Stimulated activated effector memory CD8-positive, alpha-beta T cell treated with anti-CD3 and anti-CD28 coated beads, Interleukin-12 subunit alpha, Interleukin-12 subunit beta, amount 100 ng/mL, for 72 hours (primary cell): ENCODE results near the gene NOTUM.
A peak's percentile ranks its signal among the peaks of the same experiment; 100 is the strongest.
"Not testable (repeated sequence)": the region's sequence is repeated elsewhere in the genome, so short reads cannot be mapped to it uniquely, and the experiment has no call there.

ENCODE experiments used
- ATAC-seq: fragments of 150-1000 bp; cut with Tn5 transposase; 2 replicates; pipeline ENCODE4 v1.10.0; 2021
- DNase-seq, 2 donors: peaks; one replicate each; pipeline ENCODE4 v3.0.0; 2021 to 2022; ENCODE audit warnings: low spot score in 2 of 2
- H3K27ac Mint-ChIP-seq: one replicate; pipeline ENCODE4 v1.8.0; 2022; ENCODE audit warnings: mild to moderate bottlenecking, mixed read lengths
- H3K36me3 Mint-ChIP-seq: one replicate; pipeline ENCODE4 v1.8.0; 2022; ENCODE audit warnings: mild to moderate bottlenecking, mixed read lengths
- H3K4me1 Mint-ChIP-seq: one replicate; pipeline ENCODE4 v1.8.0; 2022; ENCODE audit warnings: mixed read lengths
- H3K4me3 Mint-ChIP-seq: one replicate; pipeline ENCODE4 v1.8.0; 2022; ENCODE audit warnings: mild to moderate bottlenecking, mixed read lengths
- H3K9me3 Mint-ChIP-seq: one replicate; pipeline ENCODE4 v1.8.0; 2022; ENCODE audit warnings: mixed read lengths

Gene NOTUM

DNA sequence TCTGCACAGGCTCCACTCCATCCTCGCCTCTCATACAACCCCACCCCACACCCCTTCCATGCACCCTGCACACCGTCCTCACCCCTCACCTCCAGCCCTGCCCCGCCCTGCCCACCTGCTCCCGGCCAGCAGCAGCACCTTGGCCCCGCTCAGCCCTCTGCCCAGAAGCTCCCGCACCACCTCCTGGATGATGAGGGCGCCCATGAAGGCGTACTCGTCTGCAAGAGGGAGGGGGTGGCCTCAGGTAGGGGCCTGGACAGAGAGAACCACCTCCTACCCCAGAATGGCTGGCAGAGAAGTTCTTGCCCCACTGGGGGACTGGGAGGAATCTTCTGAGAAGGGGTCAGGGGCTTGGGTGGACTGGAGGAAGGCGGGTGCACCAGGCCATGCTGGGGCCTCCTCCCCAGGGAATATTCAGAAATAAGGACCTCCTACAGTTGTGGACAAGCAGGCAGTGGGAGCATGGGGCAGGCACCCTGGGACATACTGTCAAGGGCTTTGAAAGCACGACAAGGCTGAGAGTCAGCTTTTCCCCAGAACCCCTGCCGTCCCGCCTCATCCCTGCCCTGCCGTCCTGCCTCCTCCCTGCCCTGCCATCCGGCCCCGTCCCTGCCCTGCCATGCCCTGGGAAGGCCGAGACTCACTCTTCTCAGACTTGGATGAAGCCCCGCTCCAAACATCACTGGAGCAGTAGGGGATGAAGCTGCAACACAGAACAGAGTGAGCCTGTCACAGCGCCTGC is 3.1 kb downstream of the NOTUM start:
- peak overlapping the region; percentile 55 for H3K4me3 Mint-ChIP-seq
- no peak for ATAC-seq

DNA sequence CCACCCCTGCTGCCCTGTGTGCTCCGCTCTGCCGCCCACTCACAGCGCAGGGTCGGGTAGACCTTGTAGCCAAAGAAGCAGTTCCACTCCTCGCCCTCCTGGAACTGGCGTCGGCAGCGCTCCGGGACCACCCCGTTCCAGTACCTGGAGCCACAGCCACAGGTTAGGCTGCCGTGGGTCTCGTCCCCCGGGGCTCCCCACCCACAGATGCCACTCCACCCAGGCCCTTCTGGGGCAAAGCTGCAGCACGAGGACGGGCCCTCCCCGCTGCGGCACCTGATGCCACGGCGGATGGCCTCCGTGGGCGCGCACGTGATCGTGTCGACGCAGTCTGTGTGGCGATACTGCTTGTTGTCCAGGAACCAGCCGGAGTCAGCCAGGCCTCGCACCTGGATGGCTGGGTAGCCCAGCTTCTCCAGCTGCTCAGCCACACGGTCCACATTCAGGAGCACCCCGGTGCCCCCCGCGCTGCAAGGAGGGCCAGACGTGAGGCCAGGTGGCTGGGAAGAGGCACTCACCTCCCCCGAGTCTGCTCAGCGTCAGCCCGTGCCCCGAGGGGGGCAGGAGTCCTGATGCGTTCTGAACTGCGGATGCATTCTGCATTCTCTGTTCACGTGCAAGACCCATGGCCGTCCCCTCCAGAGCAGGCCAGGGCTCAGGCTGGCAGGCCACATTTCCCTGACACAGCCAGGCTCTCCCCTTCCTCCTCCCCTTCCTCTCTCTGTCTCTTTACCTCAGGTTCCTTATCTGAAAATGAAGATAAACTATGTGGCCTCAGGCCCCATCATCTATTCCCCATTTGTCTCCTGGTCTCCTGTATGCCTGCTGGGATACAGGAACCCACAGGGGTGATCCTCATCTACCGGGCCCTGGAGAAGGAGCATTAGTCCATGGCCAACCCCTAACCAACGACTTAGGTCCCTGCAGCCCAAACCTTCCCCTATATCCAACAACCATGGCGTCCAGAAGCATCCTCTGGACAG is 4.1 kb downstream of the NOTUM start:
- Mint-ChIP-seq H3K9me3 (no peaks in the 10 kb centered on the region), H3K27ac (no peak overlapping the region), H3K36me3 (no peaks in the 10 kb centered on the region), H3K4me3 (no peak overlapping the region), H3K4me1 (no peaks in the 10 kb centered on the region)
- no peak for DNase-seq
- ATAC-seq: no peak

More for the DNA sequence above, 3.1 kb downstream of the NOTUM start:
- no peak for DNase-seq
- Mint-ChIP-seq H3K36me3 (peaks cover 1% of the 10 kb centered on the region), H3K27ac (no peak overlapping the region), H3K9me3 (no peaks in the 10 kb centered on the region), H3K4me1 (no peaks in the 10 kb centered on the region)

DNA sequence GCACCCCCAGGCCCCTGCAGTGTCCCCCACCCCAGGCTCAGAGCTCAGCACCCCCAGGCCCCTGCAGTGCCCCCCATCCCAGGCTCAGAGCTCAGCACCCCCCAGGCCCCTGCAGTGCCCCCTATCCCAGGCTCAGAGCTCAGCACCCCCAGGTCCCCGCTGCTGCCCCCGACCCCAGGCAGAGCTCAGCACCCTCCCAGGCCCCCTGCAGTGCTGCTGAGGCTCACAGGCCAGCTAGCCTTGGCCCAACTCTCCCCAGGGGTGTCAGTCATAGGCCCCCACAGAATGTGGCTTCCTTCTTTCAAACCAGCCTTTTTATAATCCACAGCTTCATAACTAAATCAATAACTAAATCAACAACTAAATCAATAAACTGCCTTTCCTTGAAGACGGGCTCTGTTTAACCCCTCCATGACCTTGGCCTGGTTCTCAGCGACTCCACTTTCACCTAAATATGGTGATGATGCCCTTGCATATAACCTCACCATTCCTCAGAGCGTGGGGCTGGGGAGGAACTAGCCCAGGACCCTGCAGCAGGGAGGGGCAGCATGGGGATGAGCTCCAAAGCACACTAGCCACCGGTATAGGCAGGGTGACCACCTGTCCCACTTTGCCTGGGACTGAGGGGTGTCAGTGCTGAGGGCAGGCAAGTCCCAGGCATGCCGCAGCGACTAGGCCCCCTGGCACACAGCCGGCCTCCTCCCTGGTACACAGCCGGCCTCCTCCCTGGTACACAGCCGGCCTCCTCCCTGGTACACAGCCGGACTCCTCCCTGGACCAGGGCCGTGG is 5.0 kb downstream of the NOTUM start:
- Mint-ChIP-seq H3K27ac (peak overlapping the region; percentile 34), H3K36me3 (no peaks in the 10 kb centered on the region), H3K9me3 (no peaks in the 10 kb centered on the region), H3K4me1 (no peaks in the 10 kb centered on the region), H3K4me3 (no peak overlapping the region)
- DNase-seq (no peak), ATAC-seq (no peak)

DNA sequence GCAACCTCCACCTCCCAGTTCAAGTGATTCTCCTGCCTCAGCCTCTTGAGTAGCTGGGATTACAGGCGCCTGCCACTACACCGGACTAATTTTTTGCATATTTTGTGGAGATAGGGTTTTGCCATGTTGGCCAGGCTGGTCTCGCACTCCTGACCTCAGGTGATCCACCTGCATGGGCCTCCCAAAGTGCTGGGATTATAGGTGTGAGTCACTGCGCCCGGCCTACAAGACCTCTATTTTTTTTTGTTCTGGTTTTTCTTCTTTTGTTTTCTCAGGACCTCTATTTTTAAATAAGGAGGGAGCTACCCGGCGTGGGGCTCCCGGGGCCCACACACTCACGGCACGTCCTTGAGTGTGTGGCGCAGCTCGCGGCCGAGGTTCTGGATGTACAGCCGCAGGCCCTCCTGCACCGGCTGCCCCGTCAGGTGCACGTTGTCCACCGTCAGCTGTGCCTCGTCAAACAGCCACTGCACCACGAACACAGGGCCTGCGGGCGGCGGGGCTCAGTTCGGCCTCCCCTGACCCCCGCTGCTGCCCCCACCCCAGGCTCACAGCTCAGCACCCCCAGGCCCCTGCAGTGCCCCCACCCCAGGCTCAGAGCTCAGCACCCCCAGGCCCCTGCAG is 5.8 kb downstream of the NOTUM start:
- no peaks in the 10 kb centered on the region for H3K36me3 Mint-ChIP-seq
- no peak overlapping the region for H3K4me3 Mint-ChIP-seq
- H3K27ac Mint-ChIP-seq: no peak overlapping the region
- DNase-seq: no peak
- H3K4me1 Mint-ChIP-seq: no peaks in the 10 kb centered on the region
- H3K9me3 Mint-ChIP-seq: no peaks in the 10 kb centered on the region
- ATAC-seq: no peak

DNA sequence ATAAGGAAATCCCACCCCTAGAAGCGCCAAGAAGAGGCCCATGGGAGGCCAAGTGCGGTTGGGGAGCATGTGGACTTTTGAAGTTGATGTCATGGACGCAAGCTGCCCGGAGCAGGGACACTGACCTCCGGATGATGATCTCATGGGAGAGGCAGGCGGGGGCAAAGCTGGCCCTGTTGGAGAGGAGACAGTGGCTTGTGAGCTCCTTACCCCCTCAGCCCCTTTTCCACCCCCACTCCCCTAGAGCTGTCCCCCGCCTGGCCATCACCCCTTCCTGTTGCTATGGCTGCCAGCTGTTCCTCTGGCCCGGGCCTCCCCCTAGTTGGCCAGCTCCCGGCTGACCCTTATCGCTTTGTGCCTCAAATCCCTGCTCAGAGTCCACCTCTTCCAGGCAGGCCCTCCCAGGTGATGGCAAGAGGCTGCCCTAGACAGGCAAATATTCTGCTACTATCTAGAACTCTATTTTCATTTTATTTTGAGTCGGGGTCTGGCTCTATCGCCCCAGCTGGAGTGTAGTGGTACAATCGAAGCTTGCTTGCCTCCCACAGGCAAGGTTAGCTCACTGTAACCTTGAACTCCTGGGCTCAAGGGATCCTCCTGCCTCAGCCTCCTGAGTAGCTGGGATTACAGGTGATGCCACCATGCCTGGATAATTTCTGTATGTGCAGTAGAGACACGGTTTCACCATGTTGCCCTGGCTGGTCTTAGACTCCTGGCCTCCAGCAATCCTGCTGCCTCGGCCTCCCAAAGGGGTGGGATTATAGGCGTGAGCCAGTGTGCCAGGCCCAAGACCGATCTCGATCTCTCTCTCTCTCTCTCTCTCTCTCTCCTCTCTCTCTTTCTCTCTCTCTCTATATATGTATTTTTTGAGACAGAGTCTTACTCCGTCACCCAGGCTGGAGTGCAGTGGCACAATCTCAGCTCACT is 6.6 kb downstream of the NOTUM start:
- Mint-ChIP-seq H3K27ac (no peak overlapping the region), H3K36me3 (no peaks in the 10 kb centered on the region), H3K4me1 (no peaks in the 10 kb centered on the region), H3K9me3 (no peaks in the 10 kb centered on the region), H3K4me3 (no peak overlapping the region)
- DNase-seq (no peak), ATAC-seq (no peak)

DNA sequence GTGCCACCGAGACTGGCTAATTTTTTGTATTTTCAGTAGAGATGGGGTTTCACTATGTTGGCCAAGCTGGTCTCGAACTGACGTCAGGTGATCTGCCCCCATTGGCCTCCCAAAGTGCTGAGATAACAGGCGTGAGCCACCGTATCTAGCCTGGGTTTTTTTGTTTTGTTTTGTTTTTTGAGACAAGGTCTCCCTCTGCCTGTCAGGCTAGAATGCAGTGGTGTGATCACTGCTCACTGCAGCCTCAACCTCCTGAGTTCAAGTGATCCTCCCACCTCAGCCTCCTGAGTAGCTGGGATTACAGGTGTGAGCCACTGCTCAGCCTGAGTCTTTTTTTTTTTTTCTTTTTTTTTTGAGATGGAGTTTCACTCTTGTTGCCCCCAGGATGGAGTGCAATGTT is 7.5 kb downstream of the NOTUM start:
- not testable (repeated sequence) for H3K36me3 Mint-ChIP-seq, H3K4me3 Mint-ChIP-seq, ATAC-seq, H3K27ac Mint-ChIP-seq, H3K4me1 Mint-ChIP-seq, H3K9me3 Mint-ChIP-seq, DNase-seq

DNA sequence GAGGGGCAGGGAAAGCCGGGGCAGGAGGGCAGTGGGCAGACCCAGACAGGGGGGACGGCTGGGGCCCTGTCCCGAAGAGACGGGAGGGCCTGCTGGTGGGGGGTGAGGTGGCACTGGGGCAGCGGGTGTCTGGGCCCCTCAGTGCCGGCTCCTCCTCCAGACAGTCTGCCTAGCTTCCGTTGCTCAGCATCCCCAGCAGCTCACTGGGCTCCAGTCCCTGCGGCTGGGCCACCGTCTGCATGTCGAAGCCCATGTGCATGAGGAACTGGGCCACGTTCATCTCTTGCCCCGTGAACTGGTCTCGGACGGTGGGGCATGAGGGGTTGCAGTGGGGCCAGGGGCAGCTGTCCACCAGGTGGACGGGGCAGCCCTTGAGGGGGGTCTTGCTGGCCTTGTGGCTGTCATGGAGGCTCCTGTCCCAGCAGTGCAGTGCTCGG is 8.2 kb downstream of the NOTUM start:
- H3K27ac Mint-ChIP-seq: no peak overlapping the region
- H3K9me3 Mint-ChIP-seq: no peaks in the 10 kb centered on the region
- no peak for ATAC-seq
- no peak for DNase-seq
- no peaks in the 10 kb centered on the region for H3K36me3 Mint-ChIP-seq
- H3K4me1 Mint-ChIP-seq: no peaks in the 10 kb centered on the region
- no peak overlapping the region for H3K4me3 Mint-ChIP-seq

DNA sequence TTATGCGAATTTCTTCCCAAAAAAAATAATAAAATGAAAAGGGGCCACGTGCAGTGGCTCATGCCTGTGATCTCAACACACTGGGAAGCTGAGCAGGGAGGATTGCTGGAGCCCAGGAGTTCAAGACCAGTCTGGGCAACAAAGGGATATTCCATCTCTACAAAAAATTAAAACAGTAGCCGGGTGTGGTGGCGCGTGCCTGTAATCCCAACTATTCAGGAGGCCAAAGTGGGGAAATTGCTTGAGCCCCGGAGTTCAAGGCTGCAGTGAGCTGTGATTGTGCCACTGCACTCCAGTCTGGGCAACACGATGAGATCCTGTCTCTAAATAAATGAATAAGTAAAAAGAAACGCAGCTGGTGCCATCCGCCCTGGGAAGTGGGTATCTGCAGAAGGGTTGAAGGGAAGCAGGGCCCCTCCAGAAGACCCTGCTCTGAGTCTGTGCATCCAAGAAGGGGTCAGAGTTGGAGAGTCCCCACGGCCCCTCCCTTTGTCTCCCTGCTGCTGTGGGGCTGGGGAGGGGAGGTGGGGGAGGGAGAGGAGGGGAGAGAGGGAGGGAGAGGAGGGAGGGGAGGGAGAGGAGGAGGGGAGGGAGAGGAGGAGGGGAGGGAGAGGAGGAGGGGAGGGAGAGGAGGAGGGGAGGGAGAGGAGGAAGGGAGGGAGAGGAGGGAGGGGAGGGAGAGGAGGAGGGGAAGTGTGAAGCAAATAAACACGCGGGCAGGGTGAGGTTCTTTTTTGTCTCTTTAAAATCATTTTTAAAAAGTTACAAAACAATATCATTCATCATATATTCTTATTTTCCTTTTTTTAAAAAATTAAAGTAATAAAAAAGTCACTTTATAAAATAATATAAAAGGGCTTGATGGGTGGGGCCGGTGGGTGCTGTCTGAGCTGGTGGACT is 9.0 kb downstream of the NOTUM start:
- Mint-ChIP-seq H3K9me3 (no peaks in the 10 kb centered on the region), H3K27ac (peak overlapping the region; percentile 67), H3K36me3 (no peaks in the 10 kb centered on the region), H3K4me3 (no peak overlapping the region), H3K4me1 (no peaks in the 10 kb centered on the region)
- DNase-seq (no peak), ATAC-seq (no peak)

DNA sequence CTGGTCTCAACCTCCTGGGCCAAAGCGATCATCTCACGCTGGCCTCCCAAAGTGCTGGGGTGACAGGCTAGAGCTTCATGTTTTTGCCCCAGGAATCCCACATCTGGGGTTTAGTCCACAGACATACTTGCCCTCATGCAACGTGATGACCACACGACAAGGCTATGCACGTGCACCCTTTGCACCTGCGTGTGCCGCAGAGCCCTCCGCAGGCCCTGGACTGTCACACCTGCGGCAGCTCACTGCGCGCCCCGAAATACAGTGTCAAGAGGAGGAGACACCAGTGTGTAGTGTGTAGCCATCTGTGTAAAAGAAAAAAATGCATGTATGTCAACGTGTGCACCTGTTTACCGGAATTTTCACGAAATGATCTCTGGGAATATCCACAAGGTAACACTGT is 10.5 kb downstream of the NOTUM start:
- Mint-ChIP-seq H3K36me3 (no peaks in the 10 kb centered on the region), H3K4me3 (no peak overlapping the region), H3K9me3 (no peaks in the 10 kb centered on the region), H3K27ac (no peak overlapping the region), H3K4me1 (no peaks in the 10 kb centered on the region)
- no peak for ATAC-seq
- DNase-seq: no peak

DNA sequence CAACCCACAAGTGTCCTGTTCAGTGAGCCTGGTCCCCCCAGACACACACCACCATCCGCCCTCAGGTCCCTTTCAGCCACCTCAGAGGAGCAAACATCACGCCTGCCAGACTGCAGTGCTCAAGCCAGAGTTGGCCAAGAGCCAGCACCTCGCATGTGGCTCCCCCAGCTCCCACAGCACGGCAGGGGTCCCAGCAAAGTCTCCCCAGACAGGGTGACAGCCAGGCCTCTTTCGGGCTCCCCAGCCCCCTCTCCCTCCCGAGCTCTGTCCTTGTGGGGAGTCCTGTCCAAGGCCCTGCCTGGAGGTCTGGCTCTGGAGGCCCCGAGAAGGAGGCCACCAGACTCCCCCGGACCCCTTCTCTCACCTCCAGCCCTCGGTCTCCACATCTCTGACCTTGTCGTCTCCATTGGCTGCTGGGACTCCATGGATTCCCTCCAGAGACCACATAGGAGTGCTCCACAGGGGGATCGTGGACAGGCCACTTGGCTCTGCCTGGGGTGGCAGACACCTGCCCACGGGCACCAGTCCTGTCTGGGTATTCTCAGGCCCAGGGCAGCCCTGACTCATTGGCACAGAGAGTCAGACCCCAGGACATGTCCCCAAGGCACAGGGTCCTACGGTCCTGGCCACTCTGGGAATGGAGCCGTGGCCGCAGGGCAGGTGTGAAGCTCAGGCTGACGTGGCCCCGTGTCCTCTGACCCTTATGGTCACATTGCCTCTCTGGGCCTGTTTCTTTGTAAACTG is 12.2 kb downstream of the NOTUM start:
- H3K27ac Mint-ChIP-seq: no peak overlapping the region
- ATAC-seq (no peak), DNase-seq (no peak)
- no peaks in the 10 kb centered on the region for H3K9me3 Mint-ChIP-seq
- H3K4me3 Mint-ChIP-seq: no peak overlapping the region
- no peaks in the 10 kb centered on the region for H3K36me3 Mint-ChIP-seq
- H3K4me1 Mint-ChIP-seq: no peaks in the 10 kb centered on the region

DNA sequence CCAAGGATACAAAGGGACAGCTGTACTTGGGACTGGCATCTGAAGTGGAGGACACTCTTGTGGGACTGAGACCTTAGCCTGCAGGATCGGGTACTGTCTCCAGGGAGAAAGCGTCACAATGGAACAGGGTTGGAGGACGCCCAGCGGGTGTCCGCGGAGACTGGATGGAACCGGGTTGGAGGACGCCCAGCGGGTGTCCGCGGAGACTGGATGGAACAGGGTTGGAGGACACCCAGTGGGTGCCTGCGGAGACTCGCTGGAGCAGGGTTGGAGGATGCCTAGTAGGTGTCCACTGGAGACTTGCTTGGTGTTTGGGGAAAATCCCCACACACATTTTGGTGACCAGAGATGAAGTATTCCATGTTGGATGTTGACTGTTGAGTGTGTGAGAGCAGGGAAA is 13.8 kb downstream of the NOTUM start, which contains the start of gene MYADML2:
Gene MYADML2, minus strand, starts transcription at position 45 of the 400 bp plus-strand sequence. CDS start 5,492 bp downstream, outside the sequence.
- Mint-ChIP-seq H3K4me3 (no peak within 1 kb of the TSS), H3K36me3 (no peaks in the 10 kb centered on the region), H3K9me3 (no peaks in the 10 kb centered on the region), H3K27ac (no peak within 1 kb of the TSS), H3K4me1 (no peaks in the 10 kb centered on the region)
- ATAC-seq (no peak), DNase-seq (no peak)

DNA sequence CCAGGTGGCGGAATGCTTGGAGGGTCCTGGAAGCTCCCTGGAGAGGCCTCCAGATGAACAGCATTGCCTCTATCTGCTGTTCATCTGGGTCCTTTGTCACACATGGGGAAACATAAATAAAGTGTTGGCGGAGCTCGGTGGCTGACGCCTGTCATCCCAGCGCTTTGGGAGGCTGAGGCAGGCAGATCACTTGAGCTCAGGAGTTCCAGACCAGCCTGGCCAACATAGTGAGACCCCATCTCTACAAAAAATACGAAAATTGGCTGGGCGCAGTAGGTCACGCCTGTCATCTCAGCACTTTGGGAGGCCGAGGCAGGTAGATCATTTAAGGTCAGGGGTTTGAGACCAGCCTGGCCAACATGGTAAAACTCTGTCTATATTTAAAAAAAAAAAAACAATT is 16.1 kb downstream of the NOTUM start:
- Mint-ChIP-seq H3K36me3 (no peaks in the 10 kb centered on the region), H3K4me3 (no peak overlapping the region), H3K4me1 (no peaks in the 10 kb centered on the region)

DNA sequence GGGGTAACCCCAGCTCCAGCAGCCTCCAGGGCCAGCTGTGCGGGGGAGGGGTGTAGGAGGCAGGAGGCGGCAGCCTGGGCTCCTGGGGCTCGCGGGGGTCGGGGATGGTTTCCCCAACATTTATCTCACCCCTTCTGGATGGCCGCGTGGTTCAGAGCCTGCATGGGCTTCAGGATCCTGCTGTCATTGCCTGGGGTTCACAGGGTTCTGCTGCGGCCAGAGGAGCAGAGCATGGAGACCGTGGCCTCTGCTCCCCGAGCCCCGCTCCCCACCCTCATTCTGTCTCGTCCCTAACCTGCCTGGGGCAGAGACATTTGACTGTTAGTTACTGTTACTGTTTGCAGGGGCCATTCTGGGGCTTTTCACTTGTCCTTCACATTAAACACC is 18.8 kb downstream of the NOTUM start:
- no peaks in the 10 kb centered on the region for H3K36me3 Mint-ChIP-seq
- no peak overlapping the region for H3K4me3 Mint-ChIP-seq
- H3K9me3 Mint-ChIP-seq: no peaks in the 10 kb centered on the region
- no peak for ATAC-seq
- no peak overlapping the region for H3K27ac Mint-ChIP-seq
- H3K4me1 Mint-ChIP-seq: peaks cover 8% of the 10 kb centered on the region
- DNase-seq: no peak

More for the DNA sequence above, 16.1 kb downstream of the NOTUM start:
- ATAC-seq: no peak
- no peak for DNase-seq
- no peak overlapping the region for H3K27ac Mint-ChIP-seq
- no peaks in the 10 kb centered on the region for H3K9me3 Mint-ChIP-seq
